Upper lobe of right lung (tissue), 1 donor: ENCODE data around the gene DPP10. TPM values are rescaled to one million over a fixed set of nuclear protein-coding genes. Genes with fewer than 3 reads are reported as not detected.

Experiments used
- ATAC-seq: fragments of 200-7000 bp; cut with Tn5 transposase; one replicate; pipeline ENCODE4 v1.9.1; 2020; ENCODE audit warnings: mild to moderate bottlenecking, moderate library complexity
- DNase-seq: peaks from one replicate; pipeline ENCODE4 v3.0.0-alpha.2; 2020
- H3K27ac ChIP-seq: fragments of 200-600 bp; one replicate; pipeline ENCODE4 v1.8.0; 2022
- H3K27me3 ChIP-seq: fragments of 200-600 bp; one replicate; pipeline ENCODE4 v1.8.0; 2022; ENCODE audit warnings: mild to moderate bottlenecking
- H3K36me3 ChIP-seq: fragments of 200-600 bp; one replicate; pipeline ENCODE4 v1.8.0; 2022
- H3K4me1 ChIP-seq: fragments of 200-600 bp; one replicate; pipeline ENCODE4 v1.8.0; 2022
- H3K4me3 ChIP-seq: fragments of 200-600 bp; one replicate; pipeline ENCODE4 v1.8.0; 2022; ENCODE audit warnings: mild to moderate bottlenecking
- H3K9me3 ChIP-seq: fragments of 200-600 bp; one replicate; pipeline ENCODE4 v1.8.0; 2022
- intact Hi-C: fragments of 100-400 bp; cut with DNase I; formaldehyde crosslinking; loops from one replicate; pipeline ENCODE4 v1.11.0; 2022
- total RNA-seq: library from RNA; stranded (reverse); fragmentation: NEBNext Ultra II Directional; extraction: Animal tissue kit (Norgen Biotek cat#: 25700); gene quantifications from one replicate; pipeline ENCODE4 v1.2.1, GENCODE V29; 2021
- TF ChIP-seq, protein P1 (sequence below): fragments of 200-600 bp; IDR thresholded peaks from one replicate; pipeline ENCODE4 v1.8.0; 2022; ENCODE audit warnings: antibody characterized with exemption
- donor health status: DM: no; HTN: yes; CAD: no; lungs with severe emphysema.

The DPP10 gene
- total RNA-seq, 1 donor from 2014 or later: 1.0 TPM

DNA sequence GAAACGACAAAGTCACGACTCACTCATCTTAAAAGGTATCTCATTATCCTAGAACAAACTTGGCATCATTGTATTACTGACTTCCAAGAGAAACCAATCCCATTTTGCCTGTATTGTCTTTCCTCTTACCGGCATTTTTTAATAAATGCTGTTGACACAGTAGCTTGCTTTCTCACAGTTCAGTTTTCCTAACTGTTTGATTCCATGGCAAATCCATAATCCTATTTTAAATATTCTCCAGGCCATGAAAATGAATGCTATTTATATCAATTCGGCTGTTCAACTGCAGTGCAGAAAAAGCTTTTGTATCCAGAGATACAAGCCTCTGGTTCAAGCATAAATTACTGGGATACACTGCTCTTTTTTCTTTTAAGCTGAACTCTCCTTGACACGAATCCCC, 1241.9 kb downstream of the DPP10 start:
- intact Hi-C loops: no loop called here
- Histone ChIP-seq H3K9me3 (no peaks in the 10 kb centered on the region), H3K36me3 (no peaks in the 10 kb centered on the region), H3K4me1 (no peaks in the 10 kb centered on the region), H3K27me3 (no peaks in the 10 kb centered on the region), H3K4me3 (no peak overlapping the region), H3K27ac (no peak overlapping the region)
- TF ChIP-seq, protein P1, sequence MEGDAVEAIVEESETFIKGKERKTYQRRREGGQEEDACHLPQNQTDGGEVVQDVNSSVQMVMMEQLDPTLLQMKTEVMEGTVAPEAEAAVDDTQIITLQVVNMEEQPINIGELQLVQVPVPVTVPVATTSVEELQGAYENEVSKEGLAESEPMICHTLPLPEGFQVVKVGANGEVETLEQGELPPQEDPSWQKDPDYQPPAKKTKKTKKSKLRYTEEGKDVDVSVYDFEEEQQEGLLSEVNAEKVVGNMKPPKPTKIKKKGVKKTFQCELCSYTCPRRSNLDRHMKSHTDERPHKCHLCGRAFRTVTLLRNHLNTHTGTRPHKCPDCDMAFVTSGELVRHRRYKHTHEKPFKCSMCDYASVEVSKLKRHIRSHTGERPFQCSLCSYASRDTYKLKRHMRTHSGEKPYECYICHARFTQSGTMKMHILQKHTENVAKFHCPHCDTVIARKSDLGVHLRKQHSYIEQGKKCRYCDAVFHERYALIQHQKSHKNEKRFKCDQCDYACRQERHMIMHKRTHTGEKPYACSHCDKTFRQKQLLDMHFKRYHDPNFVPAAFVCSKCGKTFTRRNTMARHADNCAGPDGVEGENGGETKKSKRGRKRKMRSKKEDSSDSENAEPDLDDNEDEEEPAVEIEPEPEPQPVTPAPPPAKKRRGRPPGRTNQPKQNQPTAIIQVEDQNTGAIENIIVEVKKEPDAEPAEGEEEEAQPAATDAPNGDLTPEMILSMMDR: no peak
- DNase-seq (no peak), ATAC-seq (no peak)

DNA sequence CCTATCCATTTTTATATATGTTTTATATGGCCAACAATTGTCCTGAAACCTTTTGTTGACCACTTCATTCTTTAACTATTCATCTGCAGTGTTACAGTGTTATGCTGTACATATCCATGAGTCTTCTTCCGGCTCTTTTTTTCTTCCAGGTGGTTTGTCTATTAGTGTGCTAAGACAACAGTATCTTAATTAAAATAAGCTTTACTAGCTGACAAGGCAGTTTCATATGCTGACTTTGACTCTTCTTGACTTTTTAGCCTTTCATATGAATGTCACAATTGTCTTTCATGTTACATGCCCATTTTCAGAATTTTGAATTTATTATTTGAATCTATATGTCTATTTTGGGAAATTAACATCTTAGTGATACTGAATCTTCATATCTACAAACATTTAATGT, 1249.0 kb downstream of the DPP10 start:
- intact Hi-C loops: no loop called here
- no peaks in the 10 kb centered on the region for H3K36me3 ChIP-seq
- H3K4me1 ChIP-seq: no peaks in the 10 kb centered on the region
- TF ChIP-seq, protein P1: no peak
- H3K27ac ChIP-seq: no peak overlapping the region
- no peaks in the 10 kb centered on the region for H3K9me3 ChIP-seq
- H3K27me3 ChIP-seq: no peaks in the 10 kb centered on the region
- ATAC-seq: no peak
- no peak for DNase-seq
- H3K4me3 ChIP-seq: no peak overlapping the region

DNA sequence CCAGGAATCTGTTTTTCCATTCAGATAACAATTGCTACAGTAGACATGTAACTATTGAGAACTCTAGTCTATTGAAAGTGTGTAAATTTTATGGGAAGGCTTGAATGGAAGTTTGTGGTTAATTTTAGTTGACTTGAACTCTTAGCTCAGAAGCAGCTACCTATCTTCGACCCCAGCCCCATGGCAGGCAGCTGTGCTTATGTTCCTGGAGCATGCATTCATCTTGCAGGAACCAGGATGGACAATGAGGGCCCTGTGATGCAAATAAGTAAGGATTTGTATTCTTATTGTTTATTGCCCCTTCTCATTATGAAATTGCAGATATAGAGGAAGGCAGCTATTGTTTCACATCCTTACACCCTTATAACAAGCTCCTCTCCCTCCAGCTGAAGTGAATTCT, 1252.2 kb downstream of the DPP10 start:
- intact Hi-C loops: no loop called here
- Histone ChIP-seq H3K4me1 (no peaks in the 10 kb centered on the region), H3K27ac (no peak overlapping the region), H3K4me3 (no peak overlapping the region), H3K36me3 (no peaks in the 10 kb centered on the region), H3K9me3 (no peaks in the 10 kb centered on the region), H3K27me3 (no peaks in the 10 kb centered on the region)
- TF ChIP-seq, protein P1: no peak
- no peak for DNase-seq
- ATAC-seq: no peak

DNA sequence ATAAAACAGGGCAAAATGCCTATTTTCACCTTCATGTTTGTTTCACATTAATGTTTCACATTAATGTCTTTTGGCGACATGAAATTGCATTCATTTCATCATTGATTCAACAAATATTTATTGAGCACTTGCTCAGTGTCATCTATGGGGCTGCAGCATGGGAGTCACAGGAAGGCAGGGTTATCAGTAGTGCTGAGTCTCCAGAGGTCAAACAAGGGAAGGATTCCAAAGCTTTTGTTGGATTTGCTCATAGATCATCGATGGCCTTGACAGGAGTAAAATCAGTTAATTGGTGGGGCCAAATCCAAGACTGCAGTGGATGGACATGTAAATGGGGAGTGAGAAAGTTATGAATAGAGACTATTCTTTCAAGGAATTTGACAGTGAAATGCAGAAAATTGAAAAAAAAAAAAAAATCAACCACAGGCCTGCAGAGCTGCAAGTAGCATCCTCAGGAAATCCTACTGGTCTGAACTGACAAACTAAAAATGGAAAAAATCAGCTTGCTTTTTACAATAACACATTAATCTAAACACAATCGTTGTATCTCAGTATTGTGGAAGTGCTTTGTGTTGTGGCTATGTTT, 1290.8 kb downstream of the DPP10 start:
- Histone ChIP-seq H3K27me3 (no peaks in the 10 kb centered on the region), H3K4me3 (no peak overlapping the region), H3K4me1 (no peaks in the 10 kb centered on the region), H3K9me3 (no peaks in the 10 kb centered on the region), H3K36me3 (no peaks in the 10 kb centered on the region), H3K27ac (no peak overlapping the region)
- no peak for ATAC-seq
- DNase-seq: no peak
- TF ChIP-seq, protein P1: no peak
- intact Hi-C loops: no loop called here

DNA sequence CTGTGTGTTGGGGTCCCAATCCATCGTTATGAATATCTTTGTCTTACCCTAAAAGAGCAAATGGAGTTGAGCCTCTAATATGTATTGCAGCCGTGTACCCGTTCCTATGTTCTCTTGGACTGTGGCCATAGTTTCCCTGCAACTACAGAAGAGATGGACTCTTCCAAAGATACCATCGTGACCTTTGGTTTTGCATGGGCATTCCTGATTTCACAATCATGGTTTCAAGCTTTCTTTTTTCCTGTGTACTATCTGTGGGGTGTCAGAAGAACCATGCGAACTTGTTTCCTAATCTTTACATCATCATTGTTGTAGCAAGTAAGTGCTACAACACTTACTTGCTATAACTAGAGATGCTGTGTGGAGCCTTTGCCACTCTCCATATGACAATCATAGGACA, 1295.7 kb downstream of the DPP10 start:
- Histone ChIP-seq H3K4me1 (no peaks in the 10 kb centered on the region), H3K36me3 (no peaks in the 10 kb centered on the region), H3K27me3 (no peaks in the 10 kb centered on the region), H3K4me3 (no peak overlapping the region), H3K9me3 (no peaks in the 10 kb centered on the region), H3K27ac (no peak overlapping the region)
- DNase-seq (no peak), ATAC-seq (no peak)
- intact Hi-C loops: no loop called here
- TF ChIP-seq, protein P1: no peak

DNA sequence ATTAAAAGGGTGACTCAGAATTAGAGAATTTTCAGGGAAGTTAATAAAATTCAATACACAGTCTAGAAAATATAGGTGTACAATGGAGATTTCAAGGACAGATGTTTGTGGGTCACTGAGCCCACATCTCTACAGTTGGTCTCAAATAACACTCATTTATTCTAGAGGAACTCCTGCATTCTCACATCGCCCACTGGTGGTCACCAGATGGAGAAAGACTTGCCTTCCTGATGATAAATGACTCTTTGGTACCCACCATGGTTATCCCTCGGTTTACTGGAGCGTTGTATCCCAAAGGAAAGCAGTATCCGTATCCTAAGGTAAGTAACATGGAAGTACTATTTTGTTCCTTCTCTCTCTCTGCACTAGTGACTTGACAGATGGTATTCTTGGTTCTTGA, 1297.1 kb downstream of the DPP10 start:
- no peaks in the 10 kb centered on the region for H3K4me1 ChIP-seq
- TF ChIP-seq, protein P1: no peak
- H3K27ac ChIP-seq: no peak overlapping the region
- no peak overlapping the region for H3K4me3 ChIP-seq
- H3K9me3 ChIP-seq: no peaks in the 10 kb centered on the region
- intact Hi-C loops: no loop called here
- H3K36me3 ChIP-seq: no peaks in the 10 kb centered on the region
- DNase-seq (no peak), ATAC-seq (no peak)
- H3K27me3 ChIP-seq: no peaks in the 10 kb centered on the region
